CD4-positive, CD25-positive, alpha-beta regulatory T cell (primary cell): ENCODE data around the gene NSF. TPM values are rescaled to one million over a fixed set of nuclear protein-coding genes. Genes with fewer than 3 reads are reported as not detected.

Experiments
- ATAC-seq, 2 donors: fragments of 150-1000 bp; cut with Tn5 transposase; one replicate each; pipeline ENCODE4 v1.10.0; 2021; ENCODE audit warnings: low read depth in 2 of 2, moderate number of reproducible peaks in 2 of 2, moderate library complexity in 1 of 2
- DNase-seq, 3 donors: peaks; one replicate each; pipeline versions ENCODE4 v3.0.0 to v3.0.0-alpha.2; 2012 to 2022; ENCODE audit warnings: mixed read lengths in 1 of 3
- H3K27ac ChIP-seq: one replicate; pipeline ENCODE4 v1.7.0; 2013; ENCODE audit warnings: mild to moderate bottlenecking, low read length; ENCODE audit not compliant: insufficient read depth, poor library complexity, severe bottlenecking
- H3K27me3 ChIP-seq: one replicate; pipeline ENCODE4 v1.7.0; 2013; ENCODE audit warnings: low read length; ENCODE audit not compliant: control insufficient read depth, insufficient read depth
- H3K36me3 ChIP-seq: one replicate; pipeline ENCODE4 v1.7.0; 2013; ENCODE audit warnings: mild to moderate bottlenecking, low read length, moderate library complexity; ENCODE audit not compliant: control insufficient read depth, insufficient read depth
- H3K4me1 ChIP-seq: 2 replicates; pipeline ENCODE4 v1.7.0; 2013; ENCODE audit warnings: mild to moderate bottlenecking, low read length; ENCODE audit not compliant: insufficient read depth, control insufficient read depth, poor library complexity, severe bottlenecking
- H3K4me3 ChIP-seq: one replicate; pipeline ENCODE4 v1.7.0; 2013; ENCODE audit warnings: low read depth, mild to moderate bottlenecking, low read length, moderate library complexity
- H3K9me3 ChIP-seq, 2 experiments: 1 replicate in 1 of 2; 2 replicates in 1 of 2; pipeline ENCODE4 v1.7.0; 2013; ENCODE audit warnings: low read length in 2 of 2, mild to moderate bottlenecking in 1 of 2, moderate library complexity in 1 of 2; ENCODE audit not compliant: control insufficient read depth in 2 of 2
- H3K27ac Mint-ChIP-seq, 3 donors: one replicate each; pipeline ENCODE4 v1.8.0; 2020 to 2022; ENCODE audit warnings: mild to moderate bottlenecking in 3 of 3, mixed read lengths in 3 of 3, moderate library complexity in 2 of 3
- H3K27me3 Mint-ChIP-seq: one replicate; pipeline ENCODE4 v1.8.0; 2022; ENCODE audit warnings: mild to moderate bottlenecking, mixed read lengths
- H3K36me3 Mint-ChIP-seq: one replicate; pipeline ENCODE4 v1.8.0; 2020; ENCODE audit warnings: mixed read lengths
- H3K4me1 Mint-ChIP-seq, 4 donors: one replicate each; pipeline ENCODE4 v1.8.0; 2020 to 2022; ENCODE audit warnings: mixed read lengths in 4 of 4, mild to moderate bottlenecking in 1 of 4
- H3K4me3 Mint-ChIP-seq, 4 donors: one replicate each; pipeline ENCODE4 v1.8.0; 2020 to 2022; ENCODE audit warnings: mild to moderate bottlenecking in 4 of 4, mixed read lengths in 4 of 4, moderate library complexity in 3 of 4
- H3K9me3 Mint-ChIP-seq, 7 donors: one replicate each; pipeline ENCODE4 v1.8.0; 2020 to 2022; ENCODE audit warnings: mixed read lengths in 7 of 7, mild to moderate bottlenecking in 3 of 7, moderate library complexity in 2 of 7
- polyA plus RNA-seq, 4 donors: library from polyadenylated mRNA; unstranded; fragments of 300-500 nt; fragmentation: Illumina TruSeq; gene quantifications; one replicate each; pipeline ENCODE4 v1.2.3, GENCODE V29; 2021
- total RNA-seq: library from RNA; stranded (reverse); gene quantifications from one replicate; pipeline ENCODE4 v1.2.3, GENCODE V29; 2022

Gene NSF
- total and polyA plus RNA-seq, 5 donors from 2014 or later, result 24.6 to 71.4 (median 30.7) TPM

DNA sequence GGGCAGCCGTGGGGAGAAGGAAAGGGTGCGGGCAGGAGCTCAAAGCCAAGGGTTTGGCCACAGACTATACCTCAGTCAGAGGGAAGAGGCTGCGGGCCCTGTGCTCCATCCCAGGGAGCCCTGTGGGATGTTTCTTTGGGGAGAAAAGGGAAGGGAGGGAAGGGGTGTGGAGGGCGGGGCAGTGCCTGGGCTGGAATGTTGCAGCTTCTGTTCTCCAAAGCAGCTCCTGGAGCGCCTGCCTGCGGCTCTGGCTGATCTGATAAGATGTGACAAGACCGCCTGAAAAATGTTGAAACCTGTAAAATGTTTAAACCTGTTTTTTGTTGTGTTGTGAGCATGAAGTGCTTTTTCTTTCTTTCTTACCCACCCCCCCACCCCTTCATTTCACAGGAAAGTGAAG lies 195.2 kb downstream of the NSF start:
- Mint-ChIP-seq H3K4me1 (no peaks in the 10 kb centered on the region), H3K4me3 (no peak overlapping the region), H3K27me3 (peaks cover 13% of the 10 kb centered on the region), H3K36me3 (no peaks in the 10 kb centered on the region), H3K9me3 (peaks cover 0 to 3% (median 0%) of the 10 kb centered on the region in 7 donors), H3K27ac (no peak overlapping the region)
- Histone ChIP-seq H3K36me3 (no peaks in the 10 kb centered on the region), H3K27ac (no peak overlapping the region), H3K27me3 (no peaks in the 10 kb centered on the region), H3K4me1 (no peaks in the 10 kb centered on the region), H3K9me3 (no peaks in the 10 kb centered on the region), H3K4me3 (no peak overlapping the region)
- ATAC-seq, result no peak
- no peak for DNase-seq

DNA sequence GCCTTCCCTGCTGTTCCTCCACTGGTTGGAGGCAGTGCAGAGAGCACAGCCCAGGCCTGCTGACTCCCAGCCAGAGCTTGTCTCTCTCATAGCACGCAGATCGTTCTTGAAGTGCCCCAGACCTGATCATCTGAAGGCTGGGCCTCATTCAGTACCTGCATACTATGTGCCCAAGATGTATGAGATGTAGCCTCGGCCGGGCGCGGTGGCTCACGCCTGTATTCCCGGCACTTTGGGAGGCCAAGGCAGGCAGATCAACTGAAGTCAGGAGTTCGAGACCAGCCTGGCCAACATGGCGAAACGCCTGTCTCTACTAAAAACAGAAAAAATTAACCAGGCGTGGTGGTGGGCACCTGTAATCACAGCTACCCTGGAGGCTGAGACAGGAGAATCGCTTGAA lies 197.0 kb downstream of the NSF start:
- Mint-ChIP-seq H3K27ac (no peak overlapping the region), H3K27me3 (peaks cover 13% of the 10 kb centered on the region), H3K36me3 (no peaks in the 10 kb centered on the region), H3K4me1 (no peaks in the 10 kb centered on the region), H3K9me3 (peaks cover 0 to 3% (median 0%) of the 10 kb centered on the region in 7 donors), H3K4me3 (no peak overlapping the region)
- no peak for DNase-seq
- H3K4me3 ChIP-seq, result no peak overlapping the region
- no peaks in the 10 kb centered on the region for H3K36me3 ChIP-seq
- H3K9me3 ChIP-seq, result no peaks in the 10 kb centered on the region
- no peak overlapping the region for H3K27ac ChIP-seq
- no peaks in the 10 kb centered on the region for H3K27me3 ChIP-seq
- H3K4me1 ChIP-seq, result no peaks in the 10 kb centered on the region
- ATAC-seq, result no peak

DNA sequence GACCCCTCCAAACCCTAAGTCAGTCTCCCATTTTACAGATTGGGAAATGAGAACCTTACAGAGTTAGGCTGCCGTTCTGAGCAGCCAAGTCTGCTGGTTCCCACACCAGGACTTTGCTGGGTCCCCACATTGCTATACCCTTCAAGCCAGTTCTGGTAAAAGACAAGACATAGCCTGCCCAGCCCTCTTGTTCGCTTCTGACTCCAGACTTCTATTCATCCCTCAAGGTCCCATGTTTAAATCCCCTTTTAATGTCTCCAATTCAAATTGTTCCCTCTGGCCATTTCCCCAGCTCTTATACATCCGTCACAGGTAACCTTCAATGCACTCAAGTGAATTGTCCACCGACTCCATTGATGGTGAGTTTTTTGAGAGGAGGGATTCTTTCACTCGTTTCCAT lies 197.8 kb downstream of the NSF start:
- Histone ChIP-seq H3K4me1 (no peaks in the 10 kb centered on the region), H3K27me3 (no peaks in the 10 kb centered on the region), H3K4me3 (no peak overlapping the region), H3K36me3 (no peaks in the 10 kb centered on the region), H3K27ac (no peak overlapping the region), H3K9me3 (no peaks in the 10 kb centered on the region)
- DNase-seq, result no peak
- Mint-ChIP-seq H3K4me1 (no peaks in the 10 kb centered on the region), H3K27ac (no peak overlapping the region), H3K27me3 (peaks cover 13% of the 10 kb centered on the region), H3K9me3 (peaks cover 0 to 3% (median 0%) of the 10 kb centered on the region in 7 donors), H3K4me3 (no peak overlapping the region), H3K36me3 (no peaks in the 10 kb centered on the region)
- ATAC-seq, result no peak

DNA sequence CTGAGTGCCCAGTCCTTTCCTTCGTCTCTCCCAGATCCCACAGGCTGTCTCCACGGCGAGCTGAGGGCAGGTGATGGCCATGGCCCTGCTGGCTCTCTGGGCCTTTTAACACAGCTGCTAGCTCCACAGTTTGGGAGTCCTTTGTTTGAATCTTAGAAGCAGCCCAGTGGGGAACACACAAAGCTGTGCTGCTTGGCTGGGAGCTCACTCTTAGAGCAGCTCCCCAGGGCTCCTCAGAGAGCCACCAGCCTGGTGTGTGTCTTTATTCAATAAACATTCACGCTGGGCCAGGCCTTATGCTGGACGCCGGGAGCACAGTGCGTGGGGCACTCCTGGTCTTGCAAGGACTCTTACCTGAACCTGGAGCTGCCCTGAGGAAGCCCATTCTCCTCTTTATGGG lies 198.3 kb downstream of the NSF start:
- Histone ChIP-seq H3K4me3 (no peak overlapping the region), H3K4me1 (no peaks in the 10 kb centered on the region), H3K27me3 (peaks cover 2% of the 10 kb centered on the region), H3K27ac (no peak overlapping the region), H3K9me3 (no peaks in the 10 kb centered on the region), H3K36me3 (no peaks in the 10 kb centered on the region)
- no peak for DNase-seq
- Mint-ChIP-seq H3K9me3 (peaks cover 0 to 3% (median 0%) of the 10 kb centered on the region in 7 donors), H3K4me3 (no peak overlapping the region), H3K27me3 (peaks cover 13% of the 10 kb centered on the region), H3K27ac (no peak overlapping the region), H3K4me1 (no peaks in the 10 kb centered on the region), H3K36me3 (no peaks in the 10 kb centered on the region)
- ATAC-seq, result no peak

DNA sequence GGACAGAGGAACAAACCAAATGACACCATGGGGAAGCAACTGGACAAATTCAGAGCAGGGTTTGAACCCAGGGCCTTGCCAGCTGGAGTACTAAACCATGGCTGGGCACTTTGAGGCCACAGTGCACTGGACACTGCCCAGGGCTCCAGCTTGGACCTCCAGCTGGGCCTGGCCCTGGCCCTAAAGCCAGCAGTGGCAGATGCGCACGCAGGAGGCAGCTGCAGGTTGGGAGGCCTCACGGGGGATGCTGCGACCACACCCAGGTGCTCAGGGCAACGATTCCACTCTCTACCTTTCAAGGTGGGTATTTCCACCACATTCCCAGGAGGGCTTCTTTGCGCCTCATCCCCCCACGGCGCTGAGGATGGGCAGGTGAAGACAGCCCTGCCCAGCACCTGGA lies 199.1 kb downstream of the NSF start:
- no peak overlapping the region for H3K27ac Mint-ChIP-seq
- no peaks in the 10 kb centered on the region for H3K4me1 Mint-ChIP-seq
- no peak for ATAC-seq

DNA sequence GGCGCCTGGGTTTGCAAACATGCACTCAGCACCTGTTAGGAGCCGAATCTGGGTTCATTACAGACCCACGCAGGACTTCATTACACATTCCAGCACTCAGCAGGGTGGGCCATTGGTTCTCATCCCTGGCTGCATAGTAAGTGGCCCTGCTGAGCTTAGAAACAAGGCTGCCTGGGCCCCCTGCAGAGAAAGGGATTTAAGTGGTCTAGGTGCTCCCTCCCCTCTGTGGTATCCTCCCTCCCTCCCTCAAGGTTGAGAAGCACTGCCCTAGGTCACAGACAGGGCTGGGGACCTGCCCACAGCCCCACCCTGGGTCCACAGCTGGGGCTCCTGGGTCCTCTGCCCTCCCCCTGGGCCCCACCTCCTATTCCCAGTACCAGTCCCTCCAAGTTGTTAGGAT lies 199.7 kb downstream of the NSF start:
- no peak overlapping the region for H3K27ac Mint-ChIP-seq
- ATAC-seq (no peak), DNase-seq (no peak)

More for the DNA sequence above, 199.1 kb downstream of the NSF start:
- Histone ChIP-seq H3K27ac (no peak overlapping the region), H3K4me1 (no peaks in the 10 kb centered on the region), H3K27me3 (peaks cover 6% of the 10 kb centered on the region), H3K4me3 (no peak overlapping the region), H3K36me3 (no peaks in the 10 kb centered on the region), H3K9me3 (no peaks in the 10 kb centered on the region)
- peaks cover 17% of the 10 kb centered on the region for H3K27me3 Mint-ChIP-seq
- H3K36me3 Mint-ChIP-seq, result no peaks in the 10 kb centered on the region
- H3K4me3 Mint-ChIP-seq, result no peak overlapping the region
- peaks cover 0 to 3% (median 0%) of the 10 kb centered on the region in 7 donors for H3K9me3 Mint-ChIP-seq
- no peak for DNase-seq

DNA sequence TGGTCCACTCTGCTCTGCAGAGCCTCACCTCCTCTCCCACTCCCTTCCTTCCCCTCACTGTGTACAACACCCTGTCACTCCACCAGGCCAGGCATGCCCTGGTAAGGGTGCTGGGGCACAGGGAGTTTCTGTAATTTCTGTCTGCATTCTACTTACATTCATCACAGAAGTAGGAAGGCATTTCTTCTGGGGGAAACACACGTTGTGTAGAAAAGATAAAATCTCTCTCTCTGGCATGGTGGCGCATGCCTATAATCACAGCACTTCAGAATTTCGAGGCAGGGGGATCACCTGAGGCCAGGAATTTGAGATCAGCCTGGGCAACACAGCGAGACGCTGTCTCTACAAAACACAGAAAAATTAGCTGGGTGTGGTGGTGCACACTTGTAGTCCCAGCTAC lies 201.1 kb downstream of the NSF start:
- H3K9me3 ChIP-seq, result no peaks in the 10 kb centered on the region
- H3K9me3 Mint-ChIP-seq, result peaks cover 0 to 3% (median 0%) of the 10 kb centered on the region in 7 donors
- H3K4me1 ChIP-seq, result no peaks in the 10 kb centered on the region
- ATAC-seq, result no peak
- peaks cover 22% of the 10 kb centered on the region for H3K27me3 Mint-ChIP-seq
- H3K4me3 ChIP-seq, result no peak overlapping the region
- no peaks in the 10 kb centered on the region for H3K36me3 ChIP-seq
- H3K27ac Mint-ChIP-seq, result no peak overlapping the region
- H3K4me3 Mint-ChIP-seq, result no peak overlapping the region
- H3K4me1 Mint-ChIP-seq, result no peaks in the 10 kb centered on the region
- H3K27me3 ChIP-seq, result peaks cover 6% of the 10 kb centered on the region
- H3K36me3 Mint-ChIP-seq, result no peaks in the 10 kb centered on the region
- H3K27ac ChIP-seq, result no peak overlapping the region
- no peak for DNase-seq

More for the DNA sequence above, 199.7 kb downstream of the NSF start:
- Mint-ChIP-seq H3K9me3 (peaks cover 0 to 3% (median 0%) of the 10 kb centered on the region in 7 donors), H3K27me3 (peaks cover 17% of the 10 kb centered on the region), H3K4me3 (no peak overlapping the region), H3K4me1 (no peaks in the 10 kb centered on the region), H3K36me3 (no peaks in the 10 kb centered on the region)
- H3K4me3 ChIP-seq, result no peak overlapping the region
- H3K36me3 ChIP-seq, result no peaks in the 10 kb centered on the region
- H3K9me3 ChIP-seq, result no peaks in the 10 kb centered on the region
- peaks cover 6% of the 10 kb centered on the region for H3K27me3 ChIP-seq
- no peaks in the 10 kb centered on the region for H3K4me1 ChIP-seq
- no peak overlapping the region for H3K27ac ChIP-seq

DNA sequence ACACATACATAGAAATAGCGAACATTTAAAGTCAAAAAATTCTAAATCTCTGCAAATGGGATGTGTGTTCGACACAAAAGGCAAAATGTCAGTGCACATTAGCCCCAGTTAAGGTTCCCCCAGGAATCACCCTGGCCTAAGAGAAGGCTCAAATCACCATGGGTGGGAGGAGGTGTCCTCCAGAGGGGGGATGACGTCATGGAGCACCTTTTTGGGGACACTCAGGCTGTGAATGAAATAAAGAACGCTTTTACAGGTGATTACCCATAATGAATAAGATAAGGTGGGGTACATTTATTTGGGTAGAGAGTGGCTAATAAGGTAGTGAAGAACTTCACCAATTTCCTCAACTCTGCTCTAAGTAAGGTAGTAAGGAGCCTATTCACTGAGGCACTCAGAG lies 201.6 kb downstream of the NSF start:
- peaks cover 22% of the 10 kb centered on the region for H3K27me3 Mint-ChIP-seq
- H3K4me3 Mint-ChIP-seq, result no peak overlapping the region

More for the DNA sequence above, 201.6 kb downstream of the NSF start:
- ATAC-seq (no peak), DNase-seq (no peak)
- H3K4me1 ChIP-seq, result no peaks in the 10 kb centered on the region
- peaks cover 6% of the 10 kb centered on the region for H3K27me3 ChIP-seq
- Mint-ChIP-seq H3K27ac (no peak overlapping the region), H3K36me3 (no peaks in the 10 kb centered on the region), H3K4me1 (no peaks in the 10 kb centered on the region), H3K9me3 (peaks cover 0 to 3% (median 0%) of the 10 kb centered on the region in 7 donors)
- H3K9me3 ChIP-seq, result no peaks in the 10 kb centered on the region
- no peak overlapping the region for H3K27ac ChIP-seq
- no peaks in the 10 kb centered on the region for H3K36me3 ChIP-seq
- H3K4me3 ChIP-seq, result no peak overlapping the region
